Upper lobe of right lung (tissue), 1 donor: ENCODE measurements around the gene TYSND1. TPM values are rescaled to one million over a fixed set of nuclear protein-coding genes. Genes with fewer than 3 reads are reported as not detected.

ENCODE experiments used
- ATAC-seq: fragments of 200-7000 bp; cut with Tn5 transposase; one replicate; pipeline ENCODE4 v1.9.1; 2020; ENCODE audit warnings: mild to moderate bottlenecking, moderate library complexity
- DNase-seq: peaks from one replicate; pipeline ENCODE4 v3.0.0-alpha.2; 2020
- H3K27ac ChIP-seq: fragments of 200-600 bp; one replicate; pipeline ENCODE4 v1.8.0; 2022
- H3K27me3 ChIP-seq: fragments of 200-600 bp; one replicate; pipeline ENCODE4 v1.8.0; 2022; ENCODE audit warnings: mild to moderate bottlenecking
- H3K36me3 ChIP-seq: fragments of 200-600 bp; one replicate; pipeline ENCODE4 v1.8.0; 2022
- H3K4me1 ChIP-seq: fragments of 200-600 bp; one replicate; pipeline ENCODE4 v1.8.0; 2022
- H3K4me3 ChIP-seq: fragments of 200-600 bp; one replicate; pipeline ENCODE4 v1.8.0; 2022; ENCODE audit warnings: mild to moderate bottlenecking
- H3K9me3 ChIP-seq: fragments of 200-600 bp; one replicate; pipeline ENCODE4 v1.8.0; 2022
- intact Hi-C: fragments of 100-400 bp; cut with DNase I; formaldehyde crosslinking; loops from one replicate; pipeline ENCODE4 v1.11.0; 2022
- total RNA-seq: library from RNA; stranded (reverse); fragmentation: NEBNext Ultra II Directional; extraction: Animal tissue kit (Norgen Biotek cat#: 25700); gene quantifications from one replicate; pipeline ENCODE4 v1.2.1, GENCODE V29; 2021
- TF ChIP-seq, protein P1 (sequence below): fragments of 200-600 bp; IDR thresholded peaks from one replicate; pipeline ENCODE4 v1.8.0; 2022; ENCODE audit warnings: antibody characterized with exemption
- donor health status: DM: no; HTN: yes; CAD: no; lungs with severe emphysema.

The TYSND1 gene
- total RNA-seq, 1 donor from 2014 or later, result 12.5 TPM

DNA sequence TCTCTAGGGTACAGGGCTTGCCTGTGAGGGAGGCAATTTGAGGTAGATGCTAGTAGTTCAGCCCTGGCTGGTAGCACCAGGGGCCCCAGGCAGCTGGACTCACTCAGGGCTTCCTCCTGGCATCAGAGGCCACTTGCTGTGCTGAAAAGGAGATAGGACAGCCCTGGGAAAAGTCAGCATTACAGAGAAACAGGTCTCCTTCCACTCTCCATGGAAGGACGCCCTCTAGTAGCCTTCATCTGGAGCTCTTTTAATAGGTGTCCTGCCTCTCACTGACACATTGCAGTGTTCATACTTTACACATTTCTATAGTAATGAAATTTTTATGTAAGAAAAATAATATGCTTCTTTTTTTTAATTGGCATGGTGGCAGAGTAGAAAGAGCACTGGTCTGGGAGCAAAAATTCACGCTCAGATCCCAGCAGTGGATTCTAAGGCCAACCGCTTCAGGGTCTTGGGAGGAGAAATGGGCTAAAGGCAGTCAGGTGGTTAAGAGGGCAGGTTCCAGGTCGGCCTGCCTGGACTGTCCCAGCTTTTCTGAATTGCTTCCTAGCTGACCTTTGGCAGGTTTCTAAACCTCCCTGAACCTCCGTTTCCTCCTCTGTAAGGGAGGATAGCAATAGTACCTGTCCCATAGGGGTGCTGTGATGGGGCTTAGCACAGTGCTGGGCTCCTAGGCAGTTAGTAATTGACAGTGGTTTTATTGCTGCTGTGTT is 49.6 kb downstream of the TYSND1 start:
- no peaks in the 10 kb centered on the region for H3K27me3 ChIP-seq
- no peak overlapping the region for H3K27ac ChIP-seq
- intact Hi-C loops, result no loop called here
- H3K4me1 ChIP-seq, result no peaks in the 10 kb centered on the region
- TF ChIP-seq, protein P1, sequence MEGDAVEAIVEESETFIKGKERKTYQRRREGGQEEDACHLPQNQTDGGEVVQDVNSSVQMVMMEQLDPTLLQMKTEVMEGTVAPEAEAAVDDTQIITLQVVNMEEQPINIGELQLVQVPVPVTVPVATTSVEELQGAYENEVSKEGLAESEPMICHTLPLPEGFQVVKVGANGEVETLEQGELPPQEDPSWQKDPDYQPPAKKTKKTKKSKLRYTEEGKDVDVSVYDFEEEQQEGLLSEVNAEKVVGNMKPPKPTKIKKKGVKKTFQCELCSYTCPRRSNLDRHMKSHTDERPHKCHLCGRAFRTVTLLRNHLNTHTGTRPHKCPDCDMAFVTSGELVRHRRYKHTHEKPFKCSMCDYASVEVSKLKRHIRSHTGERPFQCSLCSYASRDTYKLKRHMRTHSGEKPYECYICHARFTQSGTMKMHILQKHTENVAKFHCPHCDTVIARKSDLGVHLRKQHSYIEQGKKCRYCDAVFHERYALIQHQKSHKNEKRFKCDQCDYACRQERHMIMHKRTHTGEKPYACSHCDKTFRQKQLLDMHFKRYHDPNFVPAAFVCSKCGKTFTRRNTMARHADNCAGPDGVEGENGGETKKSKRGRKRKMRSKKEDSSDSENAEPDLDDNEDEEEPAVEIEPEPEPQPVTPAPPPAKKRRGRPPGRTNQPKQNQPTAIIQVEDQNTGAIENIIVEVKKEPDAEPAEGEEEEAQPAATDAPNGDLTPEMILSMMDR, result no peak
- no peak overlapping the region for H3K4me3 ChIP-seq
- DNase-seq, result peak; percentile 5
- no peak for ATAC-seq
- no peaks in the 10 kb centered on the region for H3K9me3 ChIP-seq
- peaks cover 7% of the 10 kb centered on the region for H3K36me3 ChIP-seq

DNA sequence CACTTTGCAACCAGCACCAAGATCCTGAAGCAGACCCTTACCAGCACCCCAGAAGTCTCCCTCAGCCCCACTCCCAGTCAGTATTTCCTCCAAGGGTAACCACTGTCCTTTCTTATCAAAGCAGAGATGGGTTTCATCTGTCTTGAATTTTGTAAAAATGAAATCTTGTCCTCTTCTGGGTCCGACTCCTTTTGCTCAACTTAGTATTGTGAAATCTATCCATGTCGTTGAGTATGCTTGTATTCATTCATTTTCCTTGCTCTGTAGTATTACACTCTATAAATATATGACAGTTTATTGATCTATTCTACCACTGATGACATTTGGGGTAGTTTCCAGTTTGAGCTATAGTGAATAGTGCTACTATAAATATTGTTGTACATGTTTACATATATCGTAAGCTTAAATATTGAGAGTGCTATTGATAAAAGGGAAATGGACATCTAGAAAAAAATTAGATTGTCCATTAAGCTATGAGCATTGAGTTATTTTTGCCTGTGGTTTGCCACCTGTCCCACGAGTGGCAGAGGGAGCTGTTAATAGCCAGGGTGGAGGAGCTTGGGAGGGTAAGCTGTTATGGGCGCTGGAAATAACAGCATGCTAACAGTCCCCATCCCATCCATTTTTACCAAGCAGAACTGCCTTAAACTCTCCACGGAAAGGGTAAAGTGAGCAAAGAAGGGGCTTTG is 50.3 kb downstream of the TYSND1 start:
- DNase-seq, result no peak
- TF ChIP-seq, protein P1, result no peak
- intact Hi-C loops, result no loop called here
- H3K4me1 ChIP-seq, result no peaks in the 10 kb centered on the region
- H3K36me3 ChIP-seq, result peaks cover 7% of the 10 kb centered on the region
- ATAC-seq, result no peak
- H3K27ac ChIP-seq, result no peak overlapping the region
- H3K9me3 ChIP-seq, result no peaks in the 10 kb centered on the region
- H3K4me3 ChIP-seq, result no peak overlapping the region
- H3K27me3 ChIP-seq, result no peaks in the 10 kb centered on the region

DNA sequence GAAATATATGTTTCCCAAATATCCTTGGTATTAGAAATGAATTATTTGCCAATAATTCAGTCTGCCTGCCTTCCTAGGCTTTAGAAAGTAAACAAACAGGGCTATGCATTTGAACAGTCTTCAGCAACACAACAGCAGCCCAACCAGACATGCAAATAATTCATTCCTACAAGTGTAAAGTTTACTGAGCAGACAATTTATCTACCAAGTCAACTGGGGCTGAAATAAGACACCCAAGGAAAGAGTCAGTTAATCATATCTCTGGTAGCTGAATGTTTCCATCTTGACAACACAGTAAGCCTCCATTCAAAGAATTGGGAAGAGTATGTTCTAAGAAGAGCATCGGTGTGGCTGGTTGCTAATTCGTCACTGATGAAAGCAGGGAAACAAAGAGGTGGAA is 52.2 kb downstream of the TYSND1 start:
- TF ChIP-seq, protein P1, result no peak
- no peaks in the 10 kb centered on the region for H3K27me3 ChIP-seq
- DNase-seq (no peak), ATAC-seq (no peak)
- intact Hi-C loops, result no loop called here
- H3K4me1 ChIP-seq, result no peaks in the 10 kb centered on the region
- H3K27ac ChIP-seq, result no peak overlapping the region
- H3K4me3 ChIP-seq, result no peak overlapping the region
- H3K36me3 ChIP-seq, result peaks cover 7% of the 10 kb centered on the region
- no peaks in the 10 kb centered on the region for H3K9me3 ChIP-seq

DNA sequence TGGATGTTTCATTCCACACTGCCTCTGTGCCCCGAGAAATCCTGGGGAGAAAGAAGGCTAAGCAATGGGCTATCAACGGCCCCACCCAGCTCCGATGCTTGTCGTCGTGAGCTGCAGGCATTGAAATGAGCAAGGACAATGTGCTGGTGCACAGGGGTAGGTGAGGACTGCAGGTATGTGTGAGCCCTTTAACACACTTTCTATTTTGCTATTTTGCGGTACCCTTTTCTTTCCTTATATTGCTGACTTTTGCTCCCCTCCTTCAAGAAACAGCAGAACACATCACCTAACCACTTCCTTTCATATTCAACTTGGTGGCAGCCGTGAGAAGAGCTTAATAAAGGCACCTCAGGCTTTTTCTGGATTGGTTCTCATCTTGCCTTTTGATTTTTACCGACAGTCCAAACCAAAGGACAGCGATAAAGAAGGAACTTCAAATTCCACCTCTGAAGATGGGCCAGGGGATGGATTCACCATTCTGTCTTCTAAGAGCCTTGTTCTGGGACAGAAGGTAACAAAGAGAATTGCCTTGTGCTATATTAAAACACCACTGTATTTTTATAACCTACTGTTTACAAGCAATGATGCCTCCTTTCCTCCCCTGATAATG is 53.1 kb downstream of the TYSND1 start:
- H3K4me1 ChIP-seq, result no peaks in the 10 kb centered on the region
- ATAC-seq (no peak), DNase-seq (no peak)
- no peaks in the 10 kb centered on the region for H3K9me3 ChIP-seq
- no peaks in the 10 kb centered on the region for H3K27me3 ChIP-seq
- peaks cover 7% of the 10 kb centered on the region for H3K36me3 ChIP-seq
- no peak overlapping the region for H3K27ac ChIP-seq
- intact Hi-C loops, result no loop called here
- no peak overlapping the region for H3K4me3 ChIP-seq
- TF ChIP-seq, protein P1, result no peak

DNA sequence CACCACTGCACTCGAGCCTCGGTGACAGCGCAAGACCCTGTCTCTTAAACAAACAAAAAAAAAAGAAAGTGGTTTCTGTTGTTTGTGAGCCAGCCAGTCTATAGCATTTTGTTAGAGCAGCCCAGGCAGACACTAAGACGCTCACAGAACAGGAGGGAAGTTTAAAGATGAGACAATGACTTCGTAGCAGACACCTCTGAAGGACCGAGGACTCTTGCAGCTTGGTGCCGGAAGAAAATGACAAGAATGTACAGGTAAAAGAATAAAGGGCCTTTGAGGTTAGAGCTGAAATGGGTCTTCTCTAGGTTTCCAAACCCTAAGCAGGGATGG is 54.1 kb downstream of the TYSND1 start:
- TF ChIP-seq, protein P1, result no peak
- Histone ChIP-seq H3K9me3 (no peaks in the 10 kb centered on the region), H3K27me3 (no peaks in the 10 kb centered on the region), H3K4me1 (no peaks in the 10 kb centered on the region), H3K36me3 (peaks cover 7% of the 10 kb centered on the region), H3K4me3 (no peak overlapping the region), H3K27ac (peak overlapping the region; percentile 18)
- intact Hi-C loops, result no loop called here
- ATAC-seq (no peak), DNase-seq (no peak)
